Measurements from ENCODE around the gene COL11A2.

Gene COL11A2

GRCh38 chr6:33187809-33188208 is 4.5 kb downstream of the COL11A2 start:
- DNase-seq (ENCODE audit: extremely low read depth, insufficient read length), result no peak
- no peaks in the 10 kb centered on the region for H3K36me3 ChIP-seq (ENCODE audit: control insufficient read depth, insufficient read depth, low read length)
- H3K4me3 ChIP-seq (replicated peaks; ENCODE audit: low read depth, low read length), result no peak overlapping the region
- peaks cover 3% of the 10 kb centered on the region for H3K27me3 ChIP-seq (replicated peaks; ENCODE audit: control insufficient read depth, insufficient read depth, low read length)
- no peak for TF ChIP-seq CTCF (IDR thresholded peaks at IDR 0.05; ENCODE audit: insufficient read depth, low read length, poor library complexity, severe bottlenecking)

DNA sequence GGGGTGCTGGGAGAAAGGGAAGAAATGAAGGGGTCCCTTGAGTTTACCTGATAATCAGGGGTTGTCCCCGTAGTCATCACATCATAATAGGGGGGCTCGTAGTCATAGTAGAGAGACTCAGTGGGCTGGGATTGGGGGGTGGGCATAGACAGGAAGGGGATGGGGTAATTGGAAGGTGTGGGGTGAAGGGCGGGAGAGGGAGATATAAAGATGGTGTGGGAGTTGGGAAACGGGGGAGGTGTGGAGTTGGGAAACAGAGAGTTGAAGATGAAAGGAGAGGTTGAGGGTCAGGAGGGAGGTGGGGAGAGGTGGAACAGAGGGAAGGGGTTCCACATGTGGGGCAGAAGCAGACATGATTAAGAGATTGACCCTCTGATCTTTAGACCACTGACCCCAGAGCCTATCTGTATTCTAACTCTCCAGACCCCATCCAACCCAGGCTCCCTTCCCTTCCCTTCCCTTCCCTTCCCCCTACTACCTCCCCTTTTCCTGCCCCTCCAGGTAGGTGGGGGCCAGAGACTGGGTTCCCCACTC is 6.5 kb downstream of the COL11A2 start:
- no peaks in the 10 kb centered on the region for H3K36me3 ChIP-seq (ENCODE audit: control insufficient read depth, insufficient read depth, low read length)
- DNase-seq (ENCODE audit: extremely low read depth, insufficient read length), result no peak

DNA sequence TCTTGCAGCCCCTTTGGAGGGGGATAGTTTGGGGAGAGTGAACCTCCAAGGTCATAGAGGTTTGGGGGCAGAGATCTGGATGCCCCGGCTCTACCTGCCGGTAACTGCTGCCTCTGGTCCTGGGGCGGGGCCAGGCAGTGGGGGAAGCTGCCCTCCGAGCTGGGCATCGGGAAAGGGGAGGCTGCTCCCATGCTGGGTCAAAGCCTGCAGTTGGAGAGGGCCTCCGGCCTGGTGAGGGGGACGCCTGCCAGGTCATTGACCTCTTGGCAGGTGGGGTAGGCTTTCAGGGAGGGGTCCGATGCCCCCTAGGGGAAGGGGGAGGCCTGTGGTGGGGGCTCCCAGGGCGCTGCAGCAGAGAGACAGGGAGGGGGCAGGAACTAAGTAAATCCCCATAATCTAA is 7.1 kb downstream of the COL11A2 start:
- no peak for DNase-seq (ENCODE audit: extremely low read depth, insufficient read length)
- Histone ChIP-seq H3K36me3 (ENCODE audit: control insufficient read depth, insufficient read depth, low read length) (no peaks in the 10 kb centered on the region), H3K4me3 (replicated peaks; ENCODE audit: low read depth, low read length) (no peak overlapping the region), H3K27me3 (replicated peaks; ENCODE audit: control insufficient read depth, insufficient read depth, low read length) (no peaks in the 10 kb centered on the region; the same call in 1 of the 2 replicates)
- no peak for TF ChIP-seq CTCF (IDR thresholded peaks at IDR 0.05; ENCODE audit: insufficient read depth, low read length, poor library complexity, severe bottlenecking)

More for the DNA sequence above, 6.5 kb downstream of the COL11A2 start:
- no peak overlapping the region for H3K4me3 ChIP-seq (replicated peaks; ENCODE audit: low read depth, low read length)
- no peak for TF ChIP-seq CTCF (IDR thresholded peaks at IDR 0.05; ENCODE audit: insufficient read depth, low read length, poor library complexity, severe bottlenecking)
- H3K27me3 ChIP-seq (replicated peaks; ENCODE audit: control insufficient read depth, insufficient read depth, low read length), result no peaks in the 10 kb centered on the region; the same call in 1 of the 2 replicates

DNA sequence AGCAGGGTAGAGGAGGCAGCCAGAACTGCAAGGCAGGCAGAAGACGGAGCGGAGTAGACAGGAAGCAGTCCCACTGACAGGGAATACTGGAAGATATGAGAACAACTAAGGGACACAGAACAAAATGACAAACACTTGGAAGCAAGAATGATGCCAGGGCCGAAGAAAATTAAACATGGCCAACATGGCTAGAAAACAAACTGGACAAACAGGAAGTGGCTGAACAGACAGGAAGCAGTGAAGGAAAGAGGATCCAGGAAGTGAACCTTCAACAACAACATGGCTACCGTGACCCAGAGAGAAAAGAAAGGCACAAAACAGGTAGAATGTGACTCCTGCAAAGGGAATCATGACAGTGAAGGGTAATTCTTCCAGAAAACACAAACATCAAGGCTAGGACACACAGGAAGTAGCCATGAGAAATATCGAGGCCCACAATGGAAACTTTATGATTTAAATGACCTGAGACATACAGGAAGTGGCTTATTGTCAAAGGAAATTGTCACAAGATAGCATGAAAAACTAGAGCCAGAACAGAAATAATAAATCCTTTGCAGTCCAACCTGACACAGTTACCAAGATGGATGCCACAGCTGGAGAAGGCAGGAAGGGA is 9.1 kb downstream of the COL11A2 start:
- H3K27me3 ChIP-seq (replicated peaks; ENCODE audit: control insufficient read depth, insufficient read depth, low read length), result no peaks in the 10 kb centered on the region; the same call in 1 of the 2 replicates
- no peak for TF ChIP-seq CTCF (IDR thresholded peaks at IDR 0.05; ENCODE audit: insufficient read depth, low read length, poor library complexity, severe bottlenecking)
- DNase-seq (ENCODE audit: extremely low read depth, insufficient read length), result no peak

DNA sequence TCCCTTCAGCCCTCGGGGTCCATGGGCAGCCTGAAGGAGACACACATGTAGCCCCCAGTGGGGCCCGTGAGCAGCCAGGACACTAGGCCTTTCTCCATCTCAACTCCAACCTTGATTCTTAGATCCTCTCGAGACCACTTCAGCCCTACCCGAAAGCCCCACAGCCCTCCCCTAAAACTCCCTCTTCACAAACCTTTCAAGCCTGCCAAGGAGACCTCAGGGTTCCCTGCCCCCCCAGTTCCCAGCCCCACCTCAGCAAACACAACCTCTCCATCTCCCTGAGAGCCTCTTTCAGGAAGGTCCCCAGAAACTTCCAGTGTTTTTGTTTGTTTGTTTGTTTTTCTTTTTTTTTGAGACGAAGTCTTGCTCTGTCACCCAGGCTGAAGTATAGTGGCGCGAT is 11.1 kb downstream of the COL11A2 start:
- Histone ChIP-seq H3K27me3 (replicated peaks; ENCODE audit: control insufficient read depth, insufficient read depth, low read length) (no peaks in the 10 kb centered on the region), H3K36me3 (ENCODE audit: control insufficient read depth, insufficient read depth, low read length) (no peaks in the 10 kb centered on the region), H3K4me3 (replicated peaks; ENCODE audit: low read depth, low read length) (no peak overlapping the region)
- TF ChIP-seq CTCF (IDR thresholded peaks at IDR 0.05; ENCODE audit: insufficient read depth, low read length, poor library complexity, severe bottlenecking), result no peak
- DNase-seq (ENCODE audit: extremely low read depth, insufficient read length), result no peak

More for the DNA sequence above, 9.1 kb downstream of the COL11A2 start:
- H3K36me3 ChIP-seq (ENCODE audit: control insufficient read depth, insufficient read depth, low read length), result no peaks in the 10 kb centered on the region
- no peak overlapping the region for H3K4me3 ChIP-seq (replicated peaks; ENCODE audit: low read depth, low read length)
